ENCODE results near the gene ZFP64.

- no peak for TF ChIP-seq CTCF (IDR thresholded peaks at IDR 0.05; ENCODE audit: low read depth, low read length)
- TF ChIP-seq EZH2phosphoT487 (IDR thresholded peaks at IDR 0.05; ENCODE audit: low read depth): no peak
Observed at GRCh38 chr20:52142757-52143156, 48.8 kb downstream of the ZFP64 start.
